ENCODE measurements around the gene MSANTD4.
A peak's percentile ranks its signal among the peaks of the same experiment; 100 is the strongest.
"Not testable (repeated sequence)": the region's sequence is repeated elsewhere in the genome, so short reads cannot be mapped to it uniquely, and the experiment has no call there.

The MSANTD4 gene

GRCh38 chr11:106021967-106022794 is at the start of gene MSANTD4:
Gene MSANTD4 (minus strand): TSS chr11:106022240. CDS start chr11:106010917, 11,323 bp downstream.
- peak; percentile 97 for DNase-seq

GRCh38 chr11:106070606-106071005 is 48.6 kb upstream of the MSANTD4 start:
- DNase-seq = no peak

DNA sequence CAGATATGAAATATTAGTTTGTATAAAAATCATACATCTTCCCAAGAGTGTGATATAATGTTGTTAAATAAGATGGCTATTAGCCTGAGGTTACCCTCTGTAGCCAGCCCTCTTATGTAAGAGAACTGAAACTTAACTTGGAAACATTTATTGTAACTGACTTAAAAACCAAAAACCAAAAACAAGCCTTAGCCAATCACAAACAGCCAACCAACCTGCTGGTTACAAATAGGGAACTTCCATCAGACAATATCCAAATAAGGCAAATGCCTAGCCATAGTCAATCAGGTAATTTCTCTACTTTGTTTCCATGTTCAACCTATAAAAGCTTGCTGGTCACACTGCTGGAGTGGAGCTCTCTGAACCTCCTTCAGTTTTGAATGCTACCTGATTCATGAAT is 41.0 kb upstream of the MSANTD4 start:
- no peak for DNase-seq

GRCh38 chr11:106061954-106062949 is 40.2 kb upstream of the MSANTD4 start:
- no peak for DNase-seq

DNA sequence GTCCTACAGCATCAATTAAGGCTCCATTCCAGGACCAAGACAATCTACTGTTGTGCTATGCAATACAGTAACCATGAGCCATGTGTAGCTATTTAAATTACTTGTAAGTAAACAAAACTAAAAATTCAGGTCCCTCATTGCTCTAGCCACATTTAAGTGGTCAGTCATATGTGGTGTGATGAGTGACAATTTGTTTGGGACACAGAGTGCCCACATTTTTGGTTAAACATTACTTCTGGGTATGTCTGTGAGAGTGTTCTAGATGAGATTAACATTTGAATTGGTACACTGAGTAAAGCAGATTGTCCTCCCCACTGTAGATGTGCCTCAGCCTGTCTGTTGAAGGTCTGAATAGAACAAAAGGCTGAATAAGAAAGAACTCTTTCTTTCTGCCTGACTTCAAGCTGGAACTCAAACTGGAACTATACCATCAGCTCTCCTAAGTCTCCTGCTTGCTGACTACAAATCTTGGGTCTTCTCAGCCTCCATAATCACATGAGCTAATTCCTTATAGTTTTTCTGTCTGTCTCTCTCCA is 39.3 kb upstream of the MSANTD4 start:
- no peak for DNase-seq

DNA sequence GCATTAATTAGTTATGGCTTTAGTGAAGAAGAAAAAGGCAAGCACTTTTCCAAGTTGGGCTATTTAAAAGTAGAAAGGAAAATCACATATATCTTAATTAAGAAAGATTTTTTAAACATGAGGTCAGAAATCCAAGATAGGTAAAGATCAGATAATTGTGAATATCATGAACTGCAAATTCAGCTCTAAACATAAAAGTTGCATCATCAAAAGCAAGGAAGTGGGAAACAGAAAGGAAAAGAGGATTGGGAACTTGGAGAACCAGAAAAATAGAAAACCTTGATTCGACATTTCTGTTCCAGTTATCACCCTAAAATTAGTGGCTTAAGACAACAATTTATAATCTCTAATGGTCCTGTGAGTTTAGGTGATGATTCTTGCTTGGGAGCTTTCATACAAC is 37.6 kb upstream of the MSANTD4 start:
- no peak for DNase-seq

DNA sequence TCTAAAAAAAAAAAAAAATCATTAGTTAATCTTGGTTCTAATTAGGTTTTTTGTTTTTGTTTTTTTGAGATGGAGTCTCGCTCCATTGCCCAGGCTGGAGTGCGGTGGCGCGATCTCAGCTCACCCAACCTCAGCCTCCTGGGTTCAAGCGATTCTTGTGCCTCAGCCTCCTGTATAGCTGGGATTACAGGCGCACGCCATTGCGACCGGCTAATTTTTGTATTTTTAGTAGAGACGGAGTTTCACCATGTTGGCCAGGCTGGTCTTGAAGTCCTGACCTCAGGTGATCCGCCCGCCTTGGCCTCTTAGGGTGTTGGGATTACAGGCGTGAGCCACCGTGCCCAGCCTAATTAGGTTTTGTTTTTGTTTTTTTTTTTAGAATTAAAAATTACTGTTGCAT is 36.3 kb upstream of the MSANTD4 start:
- not testable (repeated sequence) for DNase-seq

DNA sequence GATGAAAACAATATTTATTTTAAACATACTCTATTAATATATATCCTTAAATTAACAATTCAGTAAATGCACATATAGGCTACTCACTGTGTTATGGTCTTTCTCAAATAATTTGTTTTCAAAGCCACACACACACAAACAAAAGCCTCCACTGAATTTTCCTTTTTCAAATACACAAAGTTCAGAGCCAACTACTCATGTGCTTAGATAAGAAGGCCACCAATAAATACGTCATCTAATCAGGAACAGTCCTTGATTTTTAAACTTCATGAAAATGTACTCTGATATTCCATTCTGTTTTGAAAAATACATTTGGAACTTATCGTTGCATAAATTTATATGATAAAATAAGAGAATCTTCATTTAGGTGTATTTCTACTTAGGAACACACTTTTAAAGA is 29.1 kb upstream of the MSANTD4 start:
- DNase-seq = no peak

DNA sequence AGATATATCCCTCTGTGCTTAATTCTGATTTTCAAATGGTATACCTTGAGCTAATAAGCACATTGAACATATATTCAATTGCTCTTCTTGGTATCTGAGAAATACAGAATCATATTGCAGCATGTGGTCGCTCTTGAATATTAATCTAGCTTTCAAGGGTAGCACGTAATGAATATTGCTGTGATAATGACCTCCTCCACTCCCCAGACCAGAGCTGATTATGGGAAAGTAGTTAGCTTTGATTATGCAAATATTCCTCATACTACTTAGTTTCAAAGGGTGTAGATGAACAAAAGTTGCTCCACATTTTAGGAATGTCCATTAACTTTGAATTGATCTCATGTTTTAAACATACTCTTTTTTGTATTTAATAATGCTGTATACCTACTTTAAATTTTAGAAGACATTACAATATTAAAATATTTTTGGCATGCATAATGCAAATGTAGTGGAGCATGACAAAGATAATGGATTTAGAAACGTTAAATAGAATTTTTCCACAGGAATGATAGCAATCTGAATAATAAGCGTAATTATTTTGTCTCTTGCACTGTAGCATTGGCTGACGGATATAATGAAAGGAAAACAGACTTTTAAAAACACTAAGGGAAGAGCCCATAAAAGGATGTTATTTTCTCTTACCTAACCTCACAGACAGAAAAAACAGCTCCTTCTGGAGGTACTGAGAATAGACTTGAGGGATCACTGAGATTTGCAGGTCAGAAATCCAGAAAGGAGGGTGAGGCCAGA is 27.9 kb upstream of the MSANTD4 start:
- DNase-seq = no peak

GRCh38 chr11:106047631-106048030 is 25.6 kb upstream of the MSANTD4 start:
- no peak for DNase-seq

DNA sequence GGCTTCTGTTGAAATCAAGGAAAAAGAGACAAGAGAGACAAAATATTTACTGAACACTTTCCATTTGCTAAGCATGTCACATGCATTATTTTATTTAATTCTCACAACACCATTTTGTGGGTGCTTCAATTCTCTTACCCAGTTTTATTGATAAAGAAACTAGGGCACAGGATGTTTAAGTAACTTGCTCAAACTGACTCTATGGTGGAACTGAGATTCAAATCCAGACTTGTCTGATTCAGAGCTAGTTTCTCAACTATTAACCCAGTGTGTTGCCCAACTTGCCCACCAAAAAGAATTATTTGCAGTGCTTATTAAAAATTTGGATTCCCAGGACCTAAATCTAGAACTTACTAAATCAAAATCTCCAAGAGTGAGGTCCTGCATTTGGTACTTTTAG is 21.5 kb upstream of the MSANTD4 start:
- no peak for DNase-seq

GRCh38 chr11:106032861-106033260 is 10.8 kb upstream of the MSANTD4 start:
- no peak for DNase-seq

- DNase-seq = no peak
Observed at GRCh38 chr11:106031936-106032335, 9.9 kb upstream of the MSANTD4 start.

DNA sequence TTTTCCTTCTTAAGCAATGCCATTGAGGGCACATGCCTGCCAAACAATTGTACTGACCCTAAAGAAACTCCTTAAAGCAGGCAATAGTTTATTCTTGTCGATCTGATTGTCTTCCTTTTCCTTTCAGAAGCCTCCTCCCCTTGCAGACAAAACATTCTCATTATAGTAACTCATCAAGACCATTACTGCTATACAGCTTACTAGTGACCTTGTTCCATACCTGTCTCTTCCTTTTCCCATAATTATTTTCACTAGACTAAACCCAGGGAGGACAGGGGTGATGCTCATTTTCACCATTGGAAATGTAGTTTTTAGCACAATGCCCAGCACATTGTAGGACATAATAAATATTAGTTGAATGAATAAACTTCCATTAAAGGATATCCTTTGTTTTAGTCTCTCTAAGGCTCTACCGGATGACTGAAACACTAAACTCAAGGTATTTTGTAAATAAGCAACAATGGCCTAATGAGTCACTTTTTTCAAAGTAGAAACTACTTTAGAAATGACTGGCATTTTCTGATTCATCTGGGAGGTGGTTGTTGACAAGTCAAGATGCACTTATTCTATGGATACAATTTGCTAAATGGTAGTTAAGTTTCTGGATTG is 9.3 kb upstream of the MSANTD4 start:
- DNase-seq = no peak

- no peak for DNase-seq
Observed at GRCh38 chr11:106030609-106031008, 8.6 kb upstream of the MSANTD4 start.

DNA sequence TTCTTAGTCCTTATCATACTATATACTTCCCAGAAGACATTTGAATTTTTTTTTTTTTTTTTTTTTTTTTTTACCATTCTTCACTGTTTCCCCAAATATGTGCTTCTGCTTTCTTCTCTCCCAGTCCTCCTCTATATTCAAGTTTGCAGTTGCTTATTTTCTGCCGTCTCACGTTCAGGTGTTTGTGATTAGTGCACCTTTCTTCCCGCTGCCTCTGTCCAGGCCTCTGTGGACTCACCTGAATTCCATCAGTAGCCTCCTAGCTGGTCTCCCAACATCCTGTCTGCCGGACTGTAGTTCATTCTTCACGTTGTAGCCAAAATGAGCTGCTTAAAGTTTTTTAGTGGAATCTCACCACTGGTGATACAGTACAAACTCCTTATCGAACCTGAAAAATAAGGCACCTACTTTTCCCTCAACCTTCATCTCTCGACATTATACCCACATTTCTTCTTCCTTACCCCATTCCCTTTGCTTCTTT is 795 bp upstream of the MSANTD4 start:
- DNase-seq = no peak

GRCh38 chr11:106021181-106021966 is 666 bp downstream of the MSANTD4 start:
- no peak for DNase-seq

DNA sequence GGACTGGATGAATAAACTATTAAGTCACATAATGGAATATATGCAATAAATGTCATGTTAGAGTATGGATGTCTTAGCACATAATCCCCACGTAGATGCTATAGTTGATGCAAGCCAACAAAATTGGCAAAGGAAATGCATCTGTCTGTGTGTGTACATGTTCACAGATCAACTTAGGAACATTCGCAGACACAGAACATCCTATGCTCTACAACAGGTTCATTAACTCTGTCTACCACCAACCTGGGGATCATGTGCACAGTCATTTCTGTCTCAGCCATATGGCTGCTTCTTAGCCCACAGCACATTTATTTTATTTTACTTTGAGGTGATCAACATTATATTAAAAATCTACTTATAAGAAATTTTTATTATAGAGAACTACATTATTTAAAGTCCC is 4.9 kb downstream of the MSANTD4 start:
- DNase-seq = no peak

GRCh38 chr11:106015066-106015465 is 7.0 kb downstream of the MSANTD4 start:
- DNase-seq = no peak

GRCh38 chr11:106014620-106015019 is 7.4 kb downstream of the MSANTD4 start:
- DNase-seq = no peak

DNA sequence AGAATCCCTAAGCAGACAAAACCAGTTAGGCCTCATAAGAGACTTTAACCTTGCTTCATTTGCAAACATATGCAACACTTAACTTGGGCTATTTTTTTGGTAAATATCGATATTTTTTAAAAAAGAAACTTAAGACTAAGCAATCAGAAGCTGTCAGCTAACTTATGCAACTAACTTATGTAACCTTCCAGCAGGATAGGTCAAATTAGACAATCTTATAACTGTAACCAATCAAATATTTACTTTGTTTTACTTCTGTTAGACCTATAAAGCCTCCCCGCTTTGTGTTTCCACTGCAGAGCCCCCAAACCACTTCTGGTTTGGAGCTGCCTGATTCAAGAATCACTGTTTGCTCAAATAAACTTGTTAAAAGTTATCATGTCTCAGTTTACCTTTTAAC is 8.0 kb downstream of the MSANTD4 start:
- no peak for DNase-seq

All from SHP77 treated with DMSO at 0.1 percent for 48 hours (cell line).